ENCODE measurements around the gene GAB2. TPM values are rescaled to one million over a fixed set of nuclear protein-coding genes. Genes with fewer than 3 reads are reported as not detected.

GAB2 gene
- total RNA-seq, 6 experiments from 2014 or later, result 3.8 to 10.2 (median 4.5) TPM

DNA sequence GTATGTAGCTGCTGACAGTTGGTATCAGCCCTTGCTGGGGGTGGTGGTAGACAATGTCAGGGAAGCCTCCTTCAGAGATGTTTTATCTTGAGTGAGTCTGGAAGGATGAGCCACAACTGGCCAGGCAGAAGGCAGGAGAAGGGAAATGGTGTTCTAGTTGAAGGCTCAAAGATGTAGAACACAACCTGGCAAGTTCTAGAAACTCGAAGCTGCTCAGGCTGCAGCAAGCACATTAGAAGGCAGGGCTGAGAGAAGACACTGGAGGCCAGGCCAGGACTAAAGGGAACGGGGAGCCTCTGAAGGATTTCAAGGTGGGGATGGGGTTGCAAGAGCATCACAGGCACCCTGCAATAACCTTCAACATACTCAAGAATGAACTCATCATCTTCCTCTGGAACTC, 188.5 kb downstream of the GAB2 start:
- Histone ChIP-seq H3K9me3 (no peaks in the 10 kb centered on the region), H3K27me3 (no peaks in the 10 kb centered on the region), H3K4me3 (no peak overlapping the region), H3K4me1 (peaks cover 0 to 22% (median 0%) of the 10 kb centered on the region in 4 donors), H3K27ac (no peak overlapping the region), H3K36me3 (no peaks in the 10 kb centered on the region)
- ATAC-seq, result no peak
- 100% methylated on average over 1 of the region's 2 CpGs for WGBS (ENCODE audit: insufficient coverage, low coverage, low lambda C conversion rate, missing lambda C conversion rate)
- TF ChIP-seq, protein P1, sequence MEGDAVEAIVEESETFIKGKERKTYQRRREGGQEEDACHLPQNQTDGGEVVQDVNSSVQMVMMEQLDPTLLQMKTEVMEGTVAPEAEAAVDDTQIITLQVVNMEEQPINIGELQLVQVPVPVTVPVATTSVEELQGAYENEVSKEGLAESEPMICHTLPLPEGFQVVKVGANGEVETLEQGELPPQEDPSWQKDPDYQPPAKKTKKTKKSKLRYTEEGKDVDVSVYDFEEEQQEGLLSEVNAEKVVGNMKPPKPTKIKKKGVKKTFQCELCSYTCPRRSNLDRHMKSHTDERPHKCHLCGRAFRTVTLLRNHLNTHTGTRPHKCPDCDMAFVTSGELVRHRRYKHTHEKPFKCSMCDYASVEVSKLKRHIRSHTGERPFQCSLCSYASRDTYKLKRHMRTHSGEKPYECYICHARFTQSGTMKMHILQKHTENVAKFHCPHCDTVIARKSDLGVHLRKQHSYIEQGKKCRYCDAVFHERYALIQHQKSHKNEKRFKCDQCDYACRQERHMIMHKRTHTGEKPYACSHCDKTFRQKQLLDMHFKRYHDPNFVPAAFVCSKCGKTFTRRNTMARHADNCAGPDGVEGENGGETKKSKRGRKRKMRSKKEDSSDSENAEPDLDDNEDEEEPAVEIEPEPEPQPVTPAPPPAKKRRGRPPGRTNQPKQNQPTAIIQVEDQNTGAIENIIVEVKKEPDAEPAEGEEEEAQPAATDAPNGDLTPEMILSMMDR (IDR thresholded peaks at IDR 0.05), result no peak
- TF ChIP-seq POLR2A (IDR thresholded peaks at IDR 0.05), result no peak
- DNase-seq, result no peak
- intact Hi-C loops (cut with DNase I), result no loop called here

DNA sequence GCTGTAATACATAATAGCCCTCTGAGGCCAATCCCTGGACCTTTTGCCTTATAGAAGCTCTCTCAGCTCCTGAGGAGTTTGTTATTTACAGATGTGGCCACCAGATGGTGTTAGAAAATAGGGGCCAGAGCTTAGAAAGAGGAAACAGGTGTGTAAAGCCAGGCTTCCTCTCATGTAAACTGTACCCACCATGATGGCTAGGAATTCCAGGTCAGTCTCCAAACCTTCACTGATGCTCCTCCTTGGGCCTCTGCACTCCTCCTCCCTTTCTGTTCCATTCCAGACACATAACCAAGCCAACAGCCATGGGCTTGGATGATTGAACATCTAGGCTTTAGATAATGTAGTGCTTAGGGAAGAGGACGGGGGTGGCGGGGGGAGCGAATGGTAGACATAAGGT, 189.2 kb downstream of the GAB2 start:
- no peak for TF ChIP-seq POLR2A (IDR thresholded peaks at IDR 0.05)
- TF ChIP-seq, protein P1 (IDR thresholded peaks at IDR 0.05), result peak; percentile 55 to 70 (median 64)
- Histone ChIP-seq H3K36me3 (no peaks in the 10 kb centered on the region), H3K4me3 (no peak overlapping the region), H3K9me3 (no peaks in the 10 kb centered on the region), H3K27me3 (no peaks in the 10 kb centered on the region), H3K4me1 (peaks cover 0 to 22% (median 0%) of the 10 kb centered on the region in 4 donors), H3K27ac (no peak overlapping the region)
- 93% methylated on average over 3 of the region's 3 CpGs for WGBS (ENCODE audit: insufficient coverage, low coverage, low lambda C conversion rate, missing lambda C conversion rate)
- ATAC-seq (peak; percentile 86 to 90 (median 88)), DNase-seq (no peak)
- intact Hi-C loops (cut with DNase I), result no loop called here

DNA sequence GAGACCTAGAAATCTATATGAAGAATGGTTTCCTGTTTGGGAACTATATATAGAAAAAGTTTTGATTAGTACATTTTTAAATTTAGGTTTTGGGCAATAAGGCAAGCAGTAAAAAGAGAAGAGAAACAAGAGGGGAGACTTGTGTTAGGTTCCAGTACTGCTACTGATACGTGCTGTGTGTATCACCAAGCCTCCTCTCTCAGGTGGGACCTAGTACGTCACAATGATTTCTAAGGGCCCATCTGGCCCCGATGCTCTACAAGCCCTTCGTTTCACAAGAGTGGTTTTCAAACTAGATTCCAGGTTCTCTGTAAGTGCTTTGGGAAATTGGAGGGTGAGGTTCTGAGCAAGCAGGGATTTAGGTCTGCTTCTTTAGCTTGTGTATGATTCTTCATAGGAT, 189.7 kb downstream of the GAB2 start:
- 89% methylated on average over 4 of the region's 4 CpGs for WGBS (ENCODE audit: insufficient coverage, low coverage, low lambda C conversion rate, missing lambda C conversion rate)
- TF ChIP-seq, protein P1 (IDR thresholded peaks at IDR 0.05), result no peak
- TF ChIP-seq POLR2A (IDR thresholded peaks at IDR 0.05), result no peak
- intact Hi-C loops (cut with DNase I), result no loop called here
- ATAC-seq (no peak), DNase-seq (no peak)
- no peak overlapping the region for H3K27ac ChIP-seq
- H3K4me1 ChIP-seq, result peaks cover 0 to 22% (median 0%) of the 10 kb centered on the region in 4 donors
- H3K9me3 ChIP-seq, result no peaks in the 10 kb centered on the region
- no peak overlapping the region for H3K4me3 ChIP-seq
- no peaks in the 10 kb centered on the region for H3K27me3 ChIP-seq
- H3K36me3 ChIP-seq, result no peaks in the 10 kb centered on the region

DNA sequence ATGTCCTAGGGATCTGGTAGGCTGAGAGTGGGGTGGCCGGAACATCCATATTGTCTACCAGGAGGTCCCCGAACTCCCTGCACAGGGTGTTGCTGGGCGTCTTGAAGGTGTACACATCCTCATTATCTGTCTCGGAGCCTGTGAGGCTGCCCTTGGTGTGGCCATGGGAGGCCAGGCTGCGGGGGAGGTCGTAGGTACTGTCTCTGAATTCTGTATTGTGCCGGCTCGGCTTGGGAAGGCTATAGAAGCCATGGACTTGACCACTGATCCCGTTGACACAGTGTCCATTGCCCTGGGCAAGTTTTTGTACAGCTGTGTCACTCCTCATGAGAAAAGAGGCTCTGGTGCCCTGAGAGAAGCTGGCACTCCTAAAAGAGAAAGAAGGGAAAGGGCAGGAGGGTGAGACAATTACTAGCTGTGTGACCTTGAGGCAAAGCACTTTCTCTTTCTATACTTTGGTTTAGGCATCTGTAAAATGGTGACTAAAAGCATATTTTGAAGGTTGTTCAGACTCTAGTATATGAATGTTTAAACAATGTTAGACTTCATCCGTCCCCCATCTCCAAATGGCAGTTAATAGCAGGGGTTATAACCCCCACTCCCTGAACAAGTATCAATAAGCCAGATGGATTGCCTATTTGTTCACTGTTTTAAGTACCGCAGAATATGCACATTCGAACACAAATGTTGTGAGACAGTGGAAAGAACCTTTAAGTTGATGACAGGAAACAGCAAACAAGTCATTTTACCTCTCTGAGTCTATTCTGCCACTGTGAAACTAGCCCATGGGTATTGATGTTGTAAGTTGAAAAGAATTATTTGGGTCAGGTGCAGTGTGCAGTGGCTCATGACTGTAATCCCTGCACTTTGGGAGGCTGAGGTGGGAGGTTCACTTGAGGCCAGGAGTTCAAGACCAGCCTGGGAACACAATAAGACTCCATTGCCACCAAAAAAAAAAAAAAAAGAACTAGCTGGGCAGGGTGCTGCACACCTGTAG, 190.6 kb downstream of the GAB2 start:
- Histone ChIP-seq H3K9me3 (no peaks in the 10 kb centered on the region), H3K27ac (no peak overlapping the region), H3K4me1 (peaks cover 0 to 17% (median 0%) of the 10 kb centered on the region in 4 donors), H3K36me3 (no peaks in the 10 kb centered on the region), H3K27me3 (no peaks in the 10 kb centered on the region), H3K4me3 (no peak overlapping the region)
- intact Hi-C loops (cut with DNase I), result no loop called here
- 85% methylated on average over 6 of the region's 12 CpGs for WGBS (ENCODE audit: insufficient coverage, low coverage, low lambda C conversion rate, missing lambda C conversion rate)
- ATAC-seq (no peak), DNase-seq (no peak)
- no peak for TF ChIP-seq POLR2A (IDR thresholded peaks at IDR 0.05)
- TF ChIP-seq, protein P1 (IDR thresholded peaks at IDR 0.05), result no peak
